Small intestine (tissue), 7 donors: ENCODE data around the gene CPLANE2. TPM values are rescaled to one million over a fixed set of nuclear protein-coding genes. Genes with fewer than 3 reads are reported as not detected.

Source experiments
- DNase-seq, 2 donors: peaks; one replicate each; pipeline versions ENCODE4 v3.0.0 to v3.0.0-alpha.2; 2013
- FAIRE-seq: peaks from 2 replicates; lab custom pipeline; 2012; peaks lifted over from hg19 to GRCh38; lab: Jason Lieb, UNC
- H3K27ac ChIP-seq, 3 donors: one replicate each; pipeline ENCODE4 v1.5.1; 2013; ENCODE audit warnings: low read length in 2 of 3, mild to moderate bottlenecking in 2 of 3, control low read depth in 1 of 3, inconsistent platforms in 1 of 3, low read depth in 1 of 3, moderate library complexity in 1 of 3
- H3K27me3 ChIP-seq, 3 donors: one replicate each; pipeline ENCODE4 v1.6.1; 2013; ENCODE audit warnings: low read length in 3 of 3, inconsistent platforms in 1 of 3; ENCODE audit not compliant: control insufficient read depth in 3 of 3, insufficient read depth in 3 of 3
- H3K36me3 ChIP-seq, 3 donors: one replicate each; pipeline ENCODE4 v1.6.1; 2013; ENCODE audit warnings: low read length in 3 of 3, inconsistent platforms in 1 of 3, low read depth in 1 of 3, mild to moderate bottlenecking in 1 of 3, moderate library complexity in 1 of 3; ENCODE audit not compliant: control insufficient read depth in 3 of 3, insufficient read depth in 2 of 3
- H3K4me1 ChIP-seq, 3 donors: one replicate each; pipeline ENCODE4 v1.6.1; 2013; ENCODE audit warnings: low read length in 2 of 3, inconsistent platforms in 1 of 3, low read depth in 1 of 3, mild to moderate bottlenecking in 1 of 3, moderate library complexity in 1 of 3; ENCODE audit not compliant: control insufficient read depth in 3 of 3, insufficient read depth in 2 of 3
- H3K4me3 ChIP-seq, 3 donors: one replicate each; pipeline ENCODE4 v1.5.1; 2013; ENCODE audit warnings: low read length in 3 of 3, control low read depth in 1 of 3, inconsistent platforms in 1 of 3, low read depth in 1 of 3, mild to moderate bottlenecking in 1 of 3, moderate library complexity in 1 of 3
- H3K9me3 ChIP-seq, 2 donors: one replicate each; pipeline ENCODE4 v1.6.1; 2013; ENCODE audit warnings: low read depth in 1 of 2, low read length in 1 of 2; ENCODE audit not compliant: control insufficient read depth in 2 of 2, insufficient read depth in 1 of 2
- WGBS, 3 donors: extraction: QIAGEN DNeasy Blood & Tissue Kit; methylation state at CpG; one replicate each; pipeline ENCODE4 v1.1.7; 2013; 5-methylcytosine and 5-hydroxymethylcytosine counted together
- polyA plus RNA-seq, 4 donors: library from polyadenylated mRNA; stranded (reverse) in 3 of 4; unstranded in 1 of 4; fragments of 200-250 nt in 3 of 4; fragments of 120-200 nt in 1 of 4; gene quantifications; one replicate each; pipeline versions ENCODE4 v1.2.1 to v1.2.3, GENCODE V29; 2013
- donor health status: healthy with polysubstance abuse.
- donor health status: control.
- donor health status: control.
- donor health status: Bipolar disorder and iron deficiency.
- donor health status: healthy.

Gene CPLANE2
- polyA plus RNA-seq, 4 donors, result 1.6 to 7.4 (median 4.4) TPM

GRCh38 chr1:16206547-16207317 is 30.3 kb downstream of the CPLANE2 start:
- DNase-seq (peak; percentile 98), FAIRE-seq (no peak)
- Histone ChIP-seq H3K27me3 (no peaks in the 10 kb centered on the region), H3K4me1 (peaks cover 2 to 23% (median 2%) of the 10 kb centered on the region in 3 donors), H3K9me3 (no peaks in the 10 kb centered on the region), H3K4me3 (peak overlapping the region; percentile 38 to 57 (median 50)), H3K27ac (peak overlapping the region; percentile 90 to 93 (median 90)), H3K36me3 (peaks cover 0 to 43% (median 0%) of the 10 kb centered on the region in 3 donors)
- 0 to 1% (median 1%) methylated on average over 44 to 87 of the region's 87 CpGs for WGBS, 3 donors

- FAIRE-seq (no peak), DNase-seq (no peak)
- Histone ChIP-seq H3K4me1 (peaks cover 2 to 17% (median 2%) of the 10 kb centered on the region in 3 donors), H3K27me3 (no peaks in the 10 kb centered on the region), H3K4me3 (peak overlapping the region in 2 of 3 donors; percentile 29 to 38), H3K36me3 (peaks cover 0 to 50% (median 0%) of the 10 kb centered on the region in 3 donors), H3K27ac (peak overlapping the region in 2 of 3 donors; percentile 14 to 87), H3K9me3 (no peaks in the 10 kb centered on the region)
- WGBS, 3 donors, result 38 to 43% (median 38%) methylated on average over 34 to 38 of the region's 38 CpGs
These were observed 31.0 kb downstream of the CPLANE2 start for GRCh38 chr1:16205891-16206546.

- Histone ChIP-seq H3K27me3 (no peaks in the 10 kb centered on the region), H3K4me1 (peaks cover 2 to 14% (median 2%) of the 10 kb centered on the region in 3 donors), H3K9me3 (no peaks in the 10 kb centered on the region), H3K27ac (no peak overlapping the region), H3K36me3 (peaks cover 0 to 52% (median 0%) of the 10 kb centered on the region in 3 donors), H3K4me3 (no peak overlapping the region)
- 93 to 96% (median 95%) methylated on average over 11 of the region's 11 CpGs for WGBS, 3 donors
- FAIRE-seq (no peak), DNase-seq (no peak)
These were observed 31.7 kb downstream of the CPLANE2 start for GRCh38 chr1:16205334-16205671.

GRCh38 chr1:16204634-16205333 is 32.2 kb downstream of the CPLANE2 start:
- peak in 1 of 2 donors; percentile 55 for DNase-seq
- Histone ChIP-seq H3K4me3 (no peak overlapping the region), H3K9me3 (no peaks in the 10 kb centered on the region), H3K36me3 (peaks cover 0 to 57% (median 0%) of the 10 kb centered on the region in 3 donors), H3K27me3 (no peaks in the 10 kb centered on the region), H3K27ac (no peak overlapping the region), H3K4me1 (peaks cover 2 to 10% (median 2%) of the 10 kb centered on the region in 3 donors)
- WGBS, 3 donors, result 81 to 84% (median 82%) methylated on average over 12 of the region's 12 CpGs
- FAIRE-seq, result no peak

- Histone ChIP-seq H3K27ac (no peak overlapping the region), H3K36me3 (peaks cover 0 to 62% (median 0%) of the 10 kb centered on the region in 3 donors), H3K4me1 (peaks cover 2 to 10% (median 5%) of the 10 kb centered on the region in 3 donors), H3K9me3 (no peaks in the 10 kb centered on the region), H3K27me3 (no peaks in the 10 kb centered on the region), H3K4me3 (no peak overlapping the region)
- FAIRE-seq, result no peak
- WGBS, 3 donors, result 93 to 98% (median 96%) methylated on average over 2 of the region's 2 CpGs
- DNase-seq, result no peak
These were observed 32.8 kb downstream of the CPLANE2 start for GRCh38 chr1:16204216-16204615.

GRCh38 chr1:16203550-16203949 is 33.4 kb downstream of the CPLANE2 start:
- FAIRE-seq, result no peak
- 49 to 61% (median 55%) methylated on average over 3 of the region's 3 CpGs for WGBS, 3 donors

GRCh38 chr1:16202281-16203210 is 34.4 kb downstream of the CPLANE2 start:
- DNase-seq (no peak), FAIRE-seq (no peak)
- 89 to 91% (median 90%) methylated on average over 20 to 24 of the region's 24 CpGs for WGBS, 3 donors
- Histone ChIP-seq H3K9me3 (no peaks in the 10 kb centered on the region), H3K27me3 (no peaks in the 10 kb centered on the region), H3K4me3 (no peak overlapping the region), H3K27ac (no peak overlapping the region), H3K4me1 (peaks cover 2 to 8% (median 5%) of the 10 kb centered on the region in 3 donors), H3K36me3 (peaks cover 0 to 68% (median 0%) of the 10 kb centered on the region in 3 donors)

More at GRCh38 chr1:16203550-16203949, 33.4 kb downstream of the CPLANE2 start:
- Histone ChIP-seq H3K9me3 (no peaks in the 10 kb centered on the region), H3K27ac (no peak overlapping the region), H3K36me3 (peaks cover 0 to 62% (median 0%) of the 10 kb centered on the region in 3 donors), H3K4me3 (no peak overlapping the region), H3K27me3 (no peaks in the 10 kb centered on the region), H3K4me1 (peaks cover 2 to 10% (median 5%) of the 10 kb centered on the region in 3 donors)
- DNase-seq, result no peak
